HepG2 (cell line): ENCODE results near the gene MFAP4. TPM values are rescaled to one million over a fixed set of nuclear protein-coding genes. Genes with fewer than 3 reads are reported as not detected.

Source experiments
- ATAC-seq: fragments of 200-7000 bp; cut with Tn5 transposase; 3 replicates; pipeline ENCODE4 v1.9.1; 2020; ENCODE audit warnings: mild to moderate bottlenecking, moderate library complexity
- BruUV-seq: library from RNA; stranded (reverse); fragments of 400-500 nt; replicated peaks from 2 replicates; lab custom pipeline; 2021; lab: Mats Ljungman, UMichigan
- CTCF ChIA-PET: fragments of 300-600 bp; formaldehyde crosslinking; extraction: SDS; loops from one replicate; lab custom pipeline; 2021; ENCODE audit warnings: low total read pairs, inconsistent platforms, low intra/inter-chr PET ratio; lab: Yijun Ruan, JAX
- POLR2A ChIA-PET: fragments of 350-600 bp; sonication (Branson Sonifier 250); formaldehyde crosslinking; loops from one replicate; lab custom pipeline; 2020; ENCODE audit warnings: antibody characterized with exemption, inconsistent platforms; lab: Yijun Ruan, JAX
- DNase-seq: peaks from one replicate; pipeline ENCODE4 v3.0.0-alpha.2; 2015; ENCODE audit warnings: low spot score
- FAIRE-seq: peaks from 3 replicates; lab custom pipeline; 2011; peaks lifted over from hg19 to GRCh38; lab: Jason Lieb, UNC
- H2AFZ ChIP-seq: one replicate; pipeline ENCODE4 v1.6.1; 2011; ENCODE audit warnings: low read length, inconsistent platforms
- H3K27ac ChIP-seq: fragments of 300-600 bp; 3 replicates; pipeline ENCODE4 v1.8.0; 2011; ENCODE audit warnings: mixed run types, mild to moderate bottlenecking, mixed read lengths, low read length, inconsistent platforms; ENCODE audit not compliant: insufficient read depth; ENCODE audit errors: extremely low read length
- H3K27me3 ChIP-seq, 2 experiments: fragments of 200-600 bp in 1 of 2; 2 replicates in 1 of 2; 3 replicates in 1 of 2; pipeline versions ENCODE4 v1.6.0 to v1.8.0; 2011; ENCODE audit warnings: low read length in 2 of 2, mild to moderate bottlenecking in 2 of 2, moderate library complexity in 2 of 2, inconsistent platforms in 1 of 2; ENCODE audit not compliant: insufficient read depth in 2 of 2, control insufficient read depth in 1 of 2
- H3K36me3 ChIP-seq, 2 experiments: fragments of 200-600 bp in 1 of 2; replicated peaks in 1 of 2; 2 replicates in 1 of 2; 3 replicates in 1 of 2; pipeline versions ENCODE4 v1.5.1 to v1.8.0; 2011; ENCODE audit warnings: low read length in 2 of 2, inconsistent platforms in 1 of 2; ENCODE audit not compliant: insufficient read depth in 2 of 2, control insufficient read depth in 1 of 2
- H3K4me1 ChIP-seq: 2 replicates; pipeline ENCODE4 v1.5.1; 2012; ENCODE audit warnings: low read length, inconsistent platforms; ENCODE audit not compliant: insufficient read depth
- H3K4me2 ChIP-seq: 2 replicates; pipeline ENCODE4 v1.6.0; 2011; ENCODE audit warnings: low read depth, low read length, inconsistent platforms
- H3K4me3 ChIP-seq, 3 experiments: fragments of 200-600 bp in 1 of 3; sonication (generic), shearing (Covaris generic) in 1 of 3; replicated peaks in 1 of 3; 2 replicates each; pipeline ENCODE4 v1.5.1; 2011 to 2016; ENCODE audit warnings: low read length in 3 of 3, inconsistent platforms in 2 of 3, low read depth in 2 of 3, mild to moderate bottlenecking in 2 of 3, control low read depth in 1 of 3, mixed read lengths in 1 of 3; ENCODE audit not compliant: insufficient read depth in 1 of 3
- H3K79me2 ChIP-seq: one replicate; pipeline ENCODE4 v1.6.1; 2011; ENCODE audit warnings: low read length, inconsistent platforms; ENCODE audit not compliant: insufficient read depth
- H3K9ac ChIP-seq: 2 replicates; pipeline ENCODE4 v1.6.0; 2011; ENCODE audit warnings: mild to moderate bottlenecking, low read depth, low read length, inconsistent platforms; ENCODE audit not compliant: insufficient read depth
- H3K9me3 ChIP-seq: 2 replicates; pipeline ENCODE4 v1.5.1; 2012; ENCODE audit warnings: mild to moderate bottlenecking, low read length
- H4K20me1 ChIP-seq: 2 replicates; pipeline ENCODE4 v1.6.0; 2011; ENCODE audit warnings: inconsistent platforms, mild to moderate bottlenecking, low read length, moderate library complexity; ENCODE audit not compliant: insufficient read depth
- ASH2L ChIP-seq: fragments of 300-600, 200-600 bp; sonication (generic); IDR thresholded peaks from 2 replicates; pipeline ENCODE4 v1.7.0; 2017; ENCODE audit warnings: low read depth, mild to moderate bottlenecking, moderate library complexity, mixed read lengths, low read length; ENCODE audit not compliant: insufficient read length
- HINFP ChIP-seq: sonication (generic); formaldehyde crosslinking; IDR thresholded peaks from 2 replicates; pipeline ENCODE4 v1.4.0; 2020; ENCODE audit warnings: low read depth, mild to moderate bottlenecking, missing genetic modification reagents
- MTA3 ChIP-seq: sonication (generic); formaldehyde crosslinking; IDR thresholded peaks from 2 replicates; pipeline ENCODE4 v1.4.0; 2020; ENCODE audit warnings: missing genetic modification reagents
- NFYB ChIP-seq: sonication (generic); formaldehyde crosslinking; IDR thresholded peaks from 2 replicates; pipeline ENCODE4 v1.4.0; 2020; ENCODE audit warnings: missing genetic modification reagents
- PRDM4 ChIP-seq: sonication (generic); formaldehyde crosslinking; IDR thresholded peaks from 2 replicates; pipeline ENCODE4 v1.9.0; 2021; ENCODE audit warnings: missing genetic modification reagents, borderline replicate concordance
- SOX6 ChIP-seq, 2 experiments: fragments of 450-650 bp in 1 of 2; sonication (generic) in 1 of 2; formaldehyde crosslinking in 1 of 2; IDR thresholded peaks; 2 replicates each; pipeline versions ENCODE4 v1.4.0 to v1.6.1; 2017 to 2020; ENCODE audit warnings: antibody characterized with exemption in 1 of 2, mild to moderate bottlenecking in 1 of 2, missing genetic modification reagents in 1 of 2
- ZNF3 ChIP-seq: IDR thresholded peaks from 2 replicates; pipeline ENCODE4 v1.7.0; 2017; ENCODE audit warnings: inconsistent platforms
- ZNF547 ChIP-seq: sonication (generic); formaldehyde crosslinking; IDR thresholded peaks from 2 replicates; pipeline ENCODE4 v1.5.1; 2020; ENCODE audit warnings: mild to moderate bottlenecking, missing genetic modification reagents
- ZNF781 ChIP-seq: sonication (generic); formaldehyde crosslinking; IDR thresholded peaks from 2 replicates; pipeline ENCODE4 v1.5.1; 2020; ENCODE audit warnings: borderline replicate concordance, mild to moderate bottlenecking, missing genetic modification reagents; ENCODE audit errors: not compliant biosample characterization
- ZSCAN20 ChIP-seq: sonication (generic); formaldehyde crosslinking; IDR thresholded peaks from 2 replicates; pipeline ENCODE4 v1.4.0; 2020; ENCODE audit warnings: missing genetic modification reagents, mild to moderate bottlenecking, borderline replicate concordance
- WGBS: methylation state at CpG from one replicate; pipeline ENCODE4 v1.1.6; 2017; ENCODE audit warnings: low lambda C conversion rate; 5-methylcytosine and 5-hydroxymethylcytosine counted together
- in situ Hi-C: cut with HindIII; loops from 2 replicates; pipeline ENCODE4 v1.10.0; 2017; ENCODE audit warnings: low pct_unique_long_range_greater_than_20kb; ENCODE audit not compliant: extremely low pct_ligation_motif_present
- intact Hi-C: fragments of 100-400 bp; cut with micrococcal nuclease; formaldehyde crosslinking; loops from one replicate; pipeline ENCODE4 v1.10.0; 2022; ENCODE audit not compliant: unreplicated experiment
- polyA plus RNA-seq, 8 experiments: library from polyadenylated mRNA; depleted of rRNA in 3 of 8; stranded (reverse) in 7 of 8; unstranded in 1 of 8; fragments of >200 nt; fragmentation: Illumina TruSeq in 4 of 8; extraction: Trizol in 4 of 8; gene quantifications; 2 replicates each; pipeline versions ENCODE4 v1.2.1 to v1.2.3, GENCODE V29; 2011 to 2016; ENCODE audit warnings: low read depth in 4 of 8, missing spikeins in 1 of 8, mixed read lengths in 1 of 8; ENCODE audit not compliant: insufficient read depth in 1 of 8
- total RNA-seq, 5 experiments: library from RNA; depleted of rRNA; stranded (reverse); fragments of >200 nt; fragmentation: Illumina TruSeq; extraction: Trizol; gene quantifications; 2 replicates each; pipeline ENCODE4 v1.2.3, GENCODE V29; 2016; ENCODE audit warnings: low read depth in 1 of 5

The MFAP4 gene
- total and polyA plus RNA-seq, 2 of the 13 experiments (the other 11 are each of a cell fraction or from before 2014, with no cell fraction given), result 0.08 TPM; not detected in 1

GRCh38 chr17:19407601-19408345 is 20.8 kb upstream of the MFAP4 start:
- Histone ChIP-seq H3K27ac (no peak overlapping the region), H3K9me3 (no peaks in the 10 kb centered on the region), H4K20me1 (no peaks in the 10 kb centered on the region), H2AFZ (no peak overlapping the region), H3K27me3 (peaks cover 12 to 29% of the 10 kb centered on the region in 2 experiments), H3K4me1 (no peaks in the 10 kb centered on the region), H3K79me2 (no peaks in the 10 kb centered on the region), H3K4me2 (no peak overlapping the region), H3K4me3 (no peak overlapping the region), H3K9ac (no peak overlapping the region), H3K36me3 (no peaks in the 10 kb centered on the region)
- 76% methylated on average over 7 of the region's 10 CpGs for WGBS
- ChIA-PET CTCF (no interaction called here), POLR2A (no interaction called here)
- BruUV-seq, result no TSS peak
- in situ Hi-C loops (no loop called here), intact Hi-C loops (no loop called here)
- FAIRE-seq (no peak), ATAC-seq (no peak), DNase-seq (no peak)
- TF ChIP-seq ZNF3 (no peak), HINFP (no peak), MTA3 (CRISPR knock-in tag) (no peak), NFYB (CRISPR knock-in tag) (no peak)

- Histone ChIP-seq H3K9me3 (no peaks in the 10 kb centered on the region), H2AFZ (no peak overlapping the region), H3K27ac (no peak overlapping the region), H3K9ac (no peak overlapping the region), H3K4me2 (no peak overlapping the region), H3K4me3 (no peak overlapping the region), H3K27me3 (peaks cover 7 to 11% of the 10 kb centered on the region in 2 experiments; a peak in 3 of 5 replicates), H4K20me1 (no peaks in the 10 kb centered on the region), H3K36me3 (no peaks in the 10 kb centered on the region), H3K4me1 (no peaks in the 10 kb centered on the region), H3K79me2 (no peaks in the 10 kb centered on the region)
- ChIA-PET CTCF (no interaction called here), POLR2A (no interaction called here)
- DNase-seq (no peak), ATAC-seq (no peak), FAIRE-seq (no peak)
- BruUV-seq, result no TSS peak
- in situ Hi-C loops (no loop called here), intact Hi-C loops (no loop called here)
- TF ChIP-seq PRDM4 (CRISPR knock-in tag) (no peak), ASH2L (no peak), SOX6 (IDR thresholded peaks at IDR 0.05) (no peak), SOX6 (CRISPR knock-in tag; IDR thresholded peaks at IDR 0.05) (no peak), ZSCAN20 (no peak), ZNF781 (CRISPR knock-in tag) (no peak), ZNF547 (CRISPR knock-in tag) (no peak)
- WGBS, result 59% methylated on average over 5 of the region's 5 CpGs
Measured at GRCh38 chr17:19405114-19405513, 18.1 kb upstream of the MFAP4 start.
